Measurements from ENCODE around the gene TNN.
A peak's percentile ranks its signal among the peaks of the same experiment; 100 is the strongest.
"Not testable (repeated sequence)": the region's sequence is repeated elsewhere in the genome, so short reads cannot be mapped to it uniquely, and the experiment has no call there.

Gene TNN

DNA sequence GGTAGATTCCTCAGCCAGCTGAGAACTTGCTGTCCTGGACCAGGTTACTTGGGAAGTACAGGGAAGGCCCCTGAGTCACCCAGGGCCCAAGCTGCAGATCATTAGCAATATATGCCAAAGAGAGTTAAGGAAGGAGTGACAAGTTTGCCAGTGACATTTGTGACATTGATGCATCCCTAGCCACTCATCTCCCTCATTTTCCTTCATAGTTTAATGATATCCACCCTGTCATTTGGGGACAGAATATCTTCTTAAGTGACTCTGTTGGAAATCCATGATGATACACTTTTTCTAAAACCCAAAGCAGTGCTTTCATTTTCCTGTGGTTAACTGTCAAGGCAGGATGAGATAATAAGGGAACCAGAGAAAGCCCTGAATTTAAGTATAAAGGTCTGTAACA lies 3.2 kb downstream of the TNN start:
- DNase-seq (ENCODE audit: low read depth in 4 of 4, low spot score in 1 of 4), result no peak

DNA sequence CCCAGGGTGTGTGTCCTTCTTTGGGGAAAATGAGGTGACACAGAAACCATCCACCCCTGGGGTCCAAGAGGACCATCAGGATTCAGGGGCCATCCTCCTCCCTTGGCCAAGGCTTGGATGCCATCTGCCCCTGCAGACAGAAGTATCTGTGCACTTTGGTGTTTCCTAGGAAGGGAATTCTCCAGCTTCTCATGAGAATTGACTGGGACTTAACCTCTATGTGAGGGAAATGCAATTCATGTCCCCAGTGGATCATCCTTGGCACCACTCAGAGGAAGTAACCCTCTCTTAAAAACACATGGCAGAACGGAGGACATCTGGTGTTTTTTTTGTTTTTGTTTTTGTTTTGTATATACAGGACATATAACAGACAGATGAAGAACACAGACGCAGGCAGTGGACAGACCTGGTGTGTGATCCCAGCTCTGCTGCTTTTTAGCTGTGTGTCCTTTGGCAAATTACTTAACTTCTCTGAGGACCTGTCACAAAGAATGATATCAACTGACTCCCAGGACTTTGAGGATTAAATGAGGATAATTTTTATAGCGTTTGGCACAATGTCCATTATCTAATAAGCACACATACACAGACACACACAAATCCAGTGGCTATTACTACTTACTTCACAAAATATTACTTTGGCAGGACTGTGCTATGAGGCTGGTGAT lies 3.8 kb downstream of the TNN start:
- no peak for DNase-seq (ENCODE audit: low read depth in 4 of 4, low spot score in 1 of 4)

DNA sequence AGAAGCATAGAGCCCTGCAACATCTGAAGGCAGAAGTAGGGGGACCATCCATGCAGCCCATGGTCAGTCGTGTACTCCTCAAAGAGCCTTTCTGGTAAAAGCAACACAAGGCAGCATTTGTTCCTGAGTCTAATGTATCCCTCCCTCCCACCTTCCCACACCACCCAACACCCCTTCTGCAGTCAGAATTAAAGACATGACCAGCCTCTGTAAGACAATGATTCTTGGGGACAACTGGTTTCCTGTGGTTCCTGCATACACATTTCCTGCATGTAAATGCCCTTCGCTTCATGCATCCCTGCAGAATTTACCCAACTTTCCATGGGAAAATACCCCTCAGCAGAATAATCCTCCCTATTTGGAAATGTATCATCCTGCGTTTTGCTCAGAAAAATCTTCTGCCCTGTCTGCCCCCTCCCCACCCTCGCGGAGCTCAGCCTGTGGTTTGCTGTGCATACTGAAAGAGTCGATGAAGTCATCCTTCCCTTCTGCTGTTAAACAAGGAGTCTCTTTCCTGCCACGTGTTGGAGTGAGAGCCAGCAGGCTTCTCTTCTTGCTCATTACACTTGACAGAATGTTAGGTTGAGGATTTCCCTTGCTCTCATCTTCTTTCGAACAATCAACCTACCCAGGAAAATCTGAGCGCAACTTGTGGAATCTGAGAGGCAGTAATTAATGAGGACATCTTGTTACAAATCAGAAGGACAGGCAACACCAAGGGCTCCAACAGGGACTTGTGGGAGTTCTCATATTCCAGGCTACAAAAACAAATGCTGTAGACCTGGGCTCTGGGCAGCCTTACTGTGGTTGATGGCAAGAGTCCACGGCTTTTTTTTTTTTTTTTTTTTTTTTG lies 4.7 kb downstream of the TNN start:
- peak in 2 of 4 experiments; percentile 5 to 11 for DNase-seq (ENCODE audit: low read depth in 4 of 4, low spot score in 1 of 4)

DNA sequence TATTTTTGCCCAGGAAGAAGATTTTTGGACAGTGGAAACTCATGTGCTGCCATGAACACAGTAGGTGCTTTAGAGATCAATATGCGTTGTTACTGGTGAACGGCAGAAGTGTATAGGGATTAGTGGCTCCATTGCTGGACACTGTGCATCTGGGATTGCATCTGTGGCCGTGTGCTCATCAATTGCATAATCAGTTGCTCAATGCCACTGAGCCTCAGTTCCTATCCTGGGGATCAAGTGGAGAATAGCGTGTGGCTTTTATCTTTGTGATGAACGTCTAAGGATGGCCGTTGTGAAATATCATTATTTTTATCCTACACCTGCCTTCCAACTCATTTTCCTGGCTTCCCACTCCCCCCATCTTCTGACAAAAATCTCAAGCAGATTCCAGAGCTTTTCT lies 5.4 kb downstream of the TNN start:
- no peak for DNase-seq (ENCODE audit: low read depth in 4 of 4, low spot score in 1 of 4)

DNA sequence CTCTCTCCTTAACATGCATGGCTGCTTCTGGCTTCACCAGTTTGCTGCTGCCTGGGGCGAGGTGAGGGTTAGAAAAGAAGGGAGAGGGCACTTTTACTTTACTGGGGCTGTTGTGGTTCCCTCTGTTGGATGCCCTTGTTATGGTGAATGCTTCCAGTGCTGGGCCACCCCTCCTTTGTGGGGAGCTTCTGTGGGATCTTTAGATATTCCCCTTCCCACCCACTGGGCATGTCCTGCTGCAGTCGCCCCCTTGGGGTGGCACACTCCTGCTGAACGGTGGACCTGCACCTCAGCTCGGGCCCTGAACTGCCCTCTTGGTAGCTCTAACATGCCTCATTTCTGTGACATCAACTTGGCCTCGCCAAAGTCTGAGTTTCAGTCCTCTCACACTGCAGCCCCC lies 6.0 kb downstream of the TNN start:
- no peak for DNase-seq (ENCODE audit: low read depth in 4 of 4, low spot score in 1 of 4)

DNA sequence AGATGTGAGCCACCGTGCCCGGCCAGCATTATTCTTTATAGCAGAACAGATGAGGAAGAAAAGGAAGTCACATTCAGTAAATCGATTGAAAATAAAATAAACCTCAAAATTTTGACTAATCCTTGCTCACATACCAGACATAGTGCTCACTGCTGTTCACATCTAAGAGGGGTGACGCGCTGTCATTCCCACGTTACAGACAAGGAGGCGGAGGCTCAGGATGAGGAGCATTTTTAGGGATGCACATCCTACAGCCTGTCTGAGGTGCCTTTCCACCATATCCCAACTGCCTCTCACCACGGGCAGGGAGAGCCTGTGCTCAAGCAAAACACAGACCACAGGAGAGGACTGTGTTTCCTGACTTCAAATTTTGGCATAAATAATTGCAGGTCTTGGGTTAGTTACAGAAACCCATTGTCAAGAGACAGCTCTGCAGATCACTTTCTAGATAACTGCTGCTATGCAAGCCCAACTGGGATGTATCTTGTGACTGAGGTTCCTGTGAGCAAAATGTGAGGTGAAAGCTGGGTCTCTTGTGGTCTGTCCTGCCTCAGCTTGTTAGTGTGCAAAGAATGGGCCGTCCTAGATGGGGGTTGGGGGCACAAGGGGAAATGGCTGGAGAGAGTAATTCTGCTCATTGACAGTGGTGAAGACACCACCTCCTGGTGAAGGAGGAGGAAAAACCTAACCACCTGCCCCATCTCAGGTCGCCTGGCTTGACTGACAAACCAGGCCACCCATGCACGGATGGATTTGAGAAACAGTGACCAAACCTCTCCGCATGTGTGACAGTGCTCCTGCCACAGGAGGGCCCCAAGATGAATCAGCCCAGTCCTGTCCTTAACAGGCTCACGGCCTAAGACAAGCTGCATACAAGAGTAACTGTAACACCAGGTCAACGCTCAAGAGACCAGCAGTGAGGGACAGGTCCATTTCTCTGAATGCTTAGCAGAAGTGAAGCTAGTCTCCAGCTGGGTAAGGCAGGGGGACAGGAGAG lies 8.2 kb downstream of the TNN start:
- no peak for DNase-seq (ENCODE audit: low read depth in 4 of 4, low spot score in 1 of 4)

DNA sequence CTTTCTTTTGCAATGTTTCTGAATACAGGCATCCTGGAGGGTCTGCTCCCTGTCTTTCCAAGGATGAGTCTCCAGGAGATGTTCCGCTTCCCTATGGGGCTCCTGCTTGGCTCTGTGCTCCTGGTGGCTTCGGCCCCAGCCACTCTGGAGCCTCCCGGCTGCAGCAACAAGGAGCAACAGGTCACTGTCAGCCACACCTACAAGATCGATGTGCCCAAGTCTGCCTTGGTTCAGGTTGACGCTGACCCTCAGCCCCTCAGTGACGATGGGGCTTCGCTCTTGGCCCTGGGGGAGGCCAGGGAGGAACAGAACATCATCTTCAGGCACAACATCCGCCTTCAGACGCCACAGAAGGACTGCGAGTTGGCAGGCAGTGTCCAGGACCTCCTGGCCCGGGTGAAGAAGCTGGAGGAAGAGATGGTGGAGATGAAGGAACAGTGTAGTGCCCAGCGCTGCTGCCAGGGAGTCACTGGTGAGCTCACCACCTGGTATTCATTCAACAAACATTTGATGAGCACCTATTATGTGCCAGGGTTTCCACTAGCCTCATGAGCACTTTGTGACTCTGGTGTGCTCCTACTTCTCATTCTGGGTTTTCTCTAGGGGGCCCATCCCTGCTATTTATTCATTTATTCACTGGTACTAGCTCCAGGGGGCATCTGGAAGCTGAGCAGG lies 9.9 kb downstream of the TNN start:
- DNase-seq (ENCODE audit: low read depth in 4 of 4, low spot score in 1 of 4), result no peak

DNA sequence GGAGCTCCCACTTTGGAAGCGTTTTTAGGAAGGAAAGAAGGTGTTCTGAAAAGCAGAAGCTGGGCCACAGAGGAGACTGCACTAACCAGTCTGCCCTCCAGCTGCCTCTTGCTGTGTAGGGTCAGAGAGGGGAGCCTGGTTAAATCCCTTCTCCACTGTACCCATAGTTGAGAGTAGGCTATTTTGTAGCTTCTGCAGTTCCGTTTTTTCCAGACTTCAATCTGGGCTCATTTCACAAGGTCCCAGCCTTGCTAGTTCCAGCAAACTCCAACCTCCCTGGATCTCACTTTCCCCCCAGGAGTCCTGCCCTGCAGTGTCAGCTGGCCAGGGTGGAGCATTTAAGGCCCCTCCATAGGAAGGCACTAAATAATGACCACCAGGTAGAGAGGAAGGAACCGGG lies 11.0 kb downstream of the TNN start:
- no peak for DNase-seq (ENCODE audit: low read depth in 4 of 4, low spot score in 1 of 4)

DNA sequence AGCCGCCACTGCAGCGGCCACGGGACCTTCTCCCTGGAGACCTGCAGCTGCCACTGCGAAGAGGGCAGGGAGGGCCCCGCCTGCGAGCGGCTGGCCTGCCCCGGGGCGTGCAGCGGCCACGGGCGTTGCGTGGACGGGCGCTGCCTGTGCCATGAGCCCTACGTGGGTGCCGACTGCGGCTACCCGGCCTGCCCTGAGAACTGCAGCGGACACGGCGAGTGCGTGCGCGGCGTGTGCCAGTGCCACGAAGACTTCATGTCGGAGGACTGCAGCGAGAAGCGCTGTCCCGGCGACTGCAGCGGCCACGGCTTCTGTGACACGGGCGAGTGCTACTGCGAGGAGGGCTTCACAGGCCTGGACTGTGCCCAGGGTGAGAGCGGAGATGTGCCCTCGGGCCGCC lies 11.7 kb downstream of the TNN start:
- no peak for DNase-seq (ENCODE audit: low read depth in 4 of 4, low spot score in 1 of 4)

DNA sequence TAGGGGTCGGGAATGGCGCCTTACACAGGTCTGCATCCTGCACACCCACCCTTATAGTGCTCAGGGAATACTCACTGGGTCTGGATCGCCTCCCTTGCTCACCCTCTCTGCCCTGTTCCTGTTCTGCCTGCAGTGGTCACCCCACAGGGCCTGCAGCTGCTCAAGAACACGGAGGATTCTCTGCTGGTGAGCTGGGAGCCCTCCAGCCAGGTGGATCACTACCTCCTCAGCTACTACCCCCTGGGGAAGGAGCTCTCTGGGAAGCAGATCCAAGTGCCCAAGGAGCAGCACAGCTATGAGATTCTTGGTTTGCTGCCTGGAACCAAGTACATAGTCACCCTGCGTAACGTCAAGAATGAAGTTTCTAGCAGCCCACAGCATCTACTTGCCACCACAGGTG lies 12.4 kb downstream of the TNN start:
- no peak for DNase-seq (ENCODE audit: low read depth in 4 of 4, low spot score in 1 of 4)

DNA sequence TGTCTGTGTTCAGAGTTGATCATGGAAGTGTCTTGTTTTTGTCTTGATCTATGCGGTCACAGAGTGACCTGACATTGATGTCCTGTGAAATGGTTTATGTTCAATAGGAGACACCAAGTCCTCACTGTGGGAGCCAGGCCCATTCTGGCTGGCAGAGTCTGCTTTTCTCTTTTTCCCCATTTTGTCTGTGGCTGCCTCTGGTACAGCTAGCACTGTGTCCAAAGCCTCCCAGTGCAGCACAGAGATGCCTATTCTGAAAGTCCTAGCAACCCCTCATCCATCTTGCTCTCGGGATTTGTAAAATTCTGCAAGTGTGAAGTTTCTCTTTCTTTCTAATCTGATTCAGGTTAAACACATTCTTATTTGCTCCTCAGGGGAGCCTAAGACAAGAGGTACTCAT lies 14.3 kb downstream of the TNN start:
- no peak for DNase-seq (ENCODE audit: low read depth in 4 of 4, low spot score in 1 of 4)

DNA sequence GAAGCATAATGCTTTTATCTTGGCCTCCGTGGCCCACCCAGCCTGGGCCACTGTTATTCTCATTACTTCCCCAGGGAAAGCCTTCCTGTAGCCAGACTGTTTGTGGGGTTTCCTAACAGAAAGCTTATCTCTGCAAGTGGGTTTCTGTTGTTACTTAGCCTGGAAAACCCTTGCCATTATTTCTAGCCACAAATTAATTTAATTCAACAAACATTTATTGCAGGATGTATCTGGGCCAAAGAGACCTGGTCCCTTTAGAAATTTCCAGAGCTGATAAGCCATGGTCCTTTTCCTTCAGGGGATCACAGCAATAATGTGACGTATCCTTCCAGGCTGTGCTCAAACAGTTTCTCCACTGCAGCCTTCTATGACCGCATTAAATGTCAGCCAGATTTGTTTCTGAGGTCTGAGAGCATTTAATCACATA lies 20.9 kb downstream of the TNN start:
- DNase-seq (ENCODE audit: low read depth in 4 of 4, low spot score in 1 of 4), result no peak

DNA sequence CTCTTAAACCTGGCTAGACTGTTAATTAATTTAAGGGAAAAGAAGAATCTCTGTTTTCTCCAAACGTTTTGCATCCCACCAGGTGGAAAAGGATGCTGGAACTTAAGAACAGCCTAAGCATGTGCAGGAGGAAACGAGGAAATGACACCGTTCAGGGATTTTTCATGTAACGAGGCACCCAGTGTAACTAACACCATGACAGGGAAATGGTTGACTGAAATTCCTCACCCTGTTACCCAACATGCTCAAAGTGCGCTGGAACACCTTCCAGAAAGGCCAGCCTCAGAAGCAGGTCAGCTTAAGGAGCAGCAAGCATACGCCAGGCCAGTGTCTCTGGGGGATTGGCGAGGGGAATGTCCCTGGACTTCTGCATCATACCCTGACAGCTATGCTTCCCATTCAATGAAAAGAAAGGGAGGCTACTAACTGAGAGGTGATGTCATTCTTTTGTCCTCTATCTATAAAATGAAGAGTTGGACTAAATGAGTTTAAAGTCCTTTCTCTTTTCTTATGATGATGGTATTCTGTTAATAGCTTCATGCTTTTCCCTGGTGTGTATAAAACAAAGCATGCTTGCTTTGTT lies 21.6 kb downstream of the TNN start:
- no peak for DNase-seq (ENCODE audit: low read depth in 4 of 4, low spot score in 1 of 4)

DNA sequence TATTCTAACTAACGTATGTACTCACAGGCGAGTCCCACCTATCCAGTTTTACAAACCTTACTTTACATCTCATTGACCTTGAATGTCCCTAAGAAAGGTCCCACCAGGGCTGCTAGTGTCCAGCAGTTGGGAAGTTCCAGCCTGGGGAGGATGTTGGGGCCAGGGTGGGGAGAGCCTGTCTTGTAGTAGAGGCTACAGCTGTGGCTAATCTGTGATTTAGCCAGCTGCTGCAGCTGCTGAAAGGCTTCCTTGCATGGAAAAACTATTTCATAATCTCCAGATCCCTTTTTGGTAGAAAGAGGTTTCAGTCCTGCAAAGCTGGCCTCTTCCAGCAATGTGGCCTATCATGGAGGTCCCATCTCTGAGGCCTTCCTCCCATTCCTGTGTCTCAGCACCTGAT lies 23.1 kb downstream of the TNN start:
- DNase-seq (ENCODE audit: low read depth in 4 of 4, low spot score in 1 of 4), result no peak

DNA sequence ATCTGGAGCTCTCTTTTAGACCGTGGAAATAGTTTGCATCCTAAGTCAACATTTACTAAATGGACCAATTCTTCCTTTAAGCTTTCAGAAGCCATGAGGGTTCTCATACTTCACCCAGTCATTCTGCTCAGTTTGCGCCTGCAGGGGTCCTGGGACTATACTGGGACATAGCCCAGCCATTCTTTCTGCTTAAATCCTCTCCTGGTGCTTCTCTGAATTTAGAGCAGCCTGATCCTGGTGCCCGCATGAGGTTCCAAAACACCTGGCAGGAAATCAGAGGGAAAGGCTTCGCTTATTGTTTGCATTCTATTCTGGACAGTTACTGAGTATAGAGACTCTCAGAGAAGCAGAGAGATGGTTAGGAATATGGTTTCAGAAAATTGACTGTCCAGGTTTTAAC lies 27.0 kb downstream of the TNN start:
- DNase-seq (ENCODE audit: low read depth in 4 of 4, low spot score in 1 of 4), result no peak

DNA sequence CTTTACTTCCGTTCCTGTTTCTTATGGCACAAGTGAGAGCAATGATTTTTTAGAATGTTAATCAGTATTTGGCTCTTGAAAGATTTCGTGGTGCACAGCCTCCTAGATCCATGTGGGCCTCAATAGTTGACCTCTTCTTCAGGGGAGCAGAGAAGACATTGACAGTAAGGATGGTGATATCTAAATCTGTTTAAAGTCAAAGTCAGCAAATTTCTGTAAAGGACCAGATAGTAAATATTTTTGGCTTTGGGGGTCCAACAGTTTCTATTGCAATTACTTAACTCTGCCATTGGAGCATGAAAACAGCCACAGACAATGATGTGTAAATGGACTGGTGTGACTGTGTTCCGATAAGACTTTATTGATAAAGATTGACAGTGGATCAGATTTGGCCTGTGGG lies 27.4 kb downstream of the TNN start:
- DNase-seq (ENCODE audit: low read depth in 4 of 4, low spot score in 1 of 4), result no peak

DNA sequence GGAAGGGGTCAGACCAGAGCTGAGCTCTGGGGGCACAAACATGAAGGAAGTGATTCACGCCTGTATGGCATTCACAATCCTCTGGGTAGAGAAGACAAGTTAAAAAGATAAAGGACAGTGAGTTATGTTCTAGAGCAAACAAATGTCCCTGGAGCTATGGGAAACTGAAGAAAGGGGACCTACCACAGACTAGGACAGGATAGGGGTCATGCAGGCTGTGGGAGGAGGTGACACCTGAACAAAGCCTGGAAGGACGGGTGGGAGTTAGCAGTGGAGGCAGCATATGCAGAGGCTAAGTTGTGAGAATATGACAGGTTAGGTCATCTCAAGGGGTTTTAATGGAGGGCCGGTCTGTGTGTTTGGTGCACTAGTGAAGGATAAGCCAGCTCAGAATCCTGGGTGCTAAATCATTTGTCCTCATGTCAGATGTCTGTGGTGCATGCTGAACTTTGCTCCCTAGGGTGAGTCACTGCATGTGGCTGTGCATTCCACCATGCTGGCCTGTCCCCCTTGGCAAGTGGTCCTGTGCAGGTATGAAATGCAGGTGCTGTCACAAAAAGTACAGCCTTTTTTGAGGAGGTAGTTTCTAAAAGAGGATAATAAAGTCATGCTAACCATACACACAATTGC lies 28.5 kb downstream of the TNN start:
- DNase-seq (ENCODE audit: low read depth in 4 of 4, low spot score in 1 of 4), result no peak

DNA sequence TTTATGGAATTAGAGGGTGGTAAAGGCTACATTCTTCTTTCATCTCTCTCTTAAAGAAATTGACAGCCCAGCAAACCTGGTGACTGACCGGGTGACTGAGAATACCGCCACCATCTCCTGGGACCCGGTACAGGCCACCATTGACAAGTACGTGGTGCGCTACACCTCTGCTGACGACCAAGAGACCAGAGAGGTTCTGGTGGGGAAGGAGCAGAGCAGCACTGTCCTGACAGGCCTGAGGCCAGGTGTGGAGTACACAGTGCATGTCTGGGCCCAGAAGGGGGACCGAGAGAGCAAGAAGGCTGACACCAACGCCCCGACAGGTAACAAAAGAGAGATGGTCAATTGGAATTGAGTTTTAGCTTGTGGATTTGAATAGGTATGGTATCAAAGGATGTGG lies 29.7 kb downstream of the TNN start:
- no peak for DNase-seq (ENCODE audit: low read depth in 4 of 4, low spot score in 1 of 4)

DNA sequence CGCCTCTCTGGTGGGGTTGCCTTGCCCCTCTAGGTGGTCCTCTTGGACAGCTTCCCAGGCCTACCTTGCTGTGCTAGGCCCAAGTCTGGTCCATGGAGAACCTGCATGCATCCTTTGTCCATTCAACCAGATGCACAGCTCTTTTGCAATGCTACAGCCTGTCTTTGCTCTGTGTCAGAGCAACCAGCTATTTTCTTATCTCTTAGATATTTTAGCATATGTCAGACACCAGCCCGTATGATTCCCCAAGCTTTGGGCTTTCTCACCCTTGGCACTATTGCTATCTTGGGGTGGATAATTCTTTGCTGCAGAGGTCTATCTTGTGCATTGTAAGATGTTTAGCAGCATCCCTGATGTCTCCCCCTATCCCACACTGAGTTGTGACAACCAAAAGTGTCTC lies 32.3 kb downstream of the TNN start:
- no peak for DNase-seq (ENCODE audit: low read depth in 4 of 4, low spot score in 1 of 4)

DNA sequence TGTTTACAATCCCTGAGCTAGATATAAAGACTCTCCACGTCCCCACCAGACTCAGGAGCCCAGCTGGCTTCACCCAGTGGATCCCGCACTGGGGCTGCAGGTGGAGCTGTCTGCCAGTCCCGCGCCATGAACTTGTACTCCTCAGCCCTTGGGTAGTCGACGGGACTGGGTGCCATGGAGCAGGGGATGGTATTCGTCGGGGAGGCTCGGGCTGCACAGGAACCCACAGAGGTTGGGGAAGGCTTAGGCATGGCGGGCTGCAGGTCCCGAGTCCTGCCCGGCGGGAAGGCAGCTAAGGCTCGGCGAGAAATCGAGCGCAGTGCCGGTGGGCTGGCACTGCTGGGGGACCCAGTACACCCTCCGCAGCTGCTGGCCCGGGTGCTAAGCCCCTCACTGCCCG lies 34.5 kb downstream of the TNN start:
- DNase-seq (ENCODE audit: low read depth in 4 of 4, low spot score in 1 of 4), result not testable (repeated sequence)
